Measurements from ENCODE around the gene ZNF609.
A peak's percentile ranks its signal among the peaks of the same experiment; 100 is the strongest.
"Not testable (repeated sequence)": the region's sequence is repeated elsewhere in the genome, so short reads cannot be mapped to it uniquely, and the experiment has no call there.

The ZNF609 gene

DNA sequence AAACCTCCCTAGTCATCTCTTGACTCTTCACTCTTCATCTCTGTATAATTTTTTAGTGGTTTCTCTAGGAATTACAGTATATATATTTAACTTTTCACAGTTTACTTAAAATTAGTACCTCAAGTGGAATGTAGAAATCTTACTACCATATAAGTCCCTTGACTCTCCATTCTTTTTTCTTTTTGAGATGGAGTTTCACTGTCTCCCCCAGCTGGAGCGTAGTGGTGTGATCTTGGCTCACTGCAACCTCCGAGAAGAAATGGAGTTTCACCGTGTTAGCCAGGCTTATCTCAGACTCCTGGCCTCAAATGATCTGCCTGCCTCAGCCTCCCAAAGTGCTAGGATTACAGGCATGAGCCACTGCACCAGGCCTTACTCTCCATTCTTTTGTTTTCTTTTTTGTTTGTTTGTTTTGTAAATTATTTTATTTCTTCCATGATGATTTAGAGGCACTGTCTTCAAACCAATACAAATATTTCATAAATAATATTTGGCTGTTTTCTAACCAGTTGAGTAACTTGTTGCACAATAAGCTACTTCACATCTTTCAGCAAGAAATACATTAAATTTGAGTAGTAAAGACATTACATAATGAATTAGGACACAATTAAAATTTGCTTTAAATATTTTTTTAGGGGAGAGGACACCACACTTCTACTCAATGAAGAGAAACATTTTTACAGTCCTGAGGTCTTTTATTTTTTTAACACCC lies 170.2 kb downstream of the ZNF609 start:
- no peak for DNase-seq

DNA sequence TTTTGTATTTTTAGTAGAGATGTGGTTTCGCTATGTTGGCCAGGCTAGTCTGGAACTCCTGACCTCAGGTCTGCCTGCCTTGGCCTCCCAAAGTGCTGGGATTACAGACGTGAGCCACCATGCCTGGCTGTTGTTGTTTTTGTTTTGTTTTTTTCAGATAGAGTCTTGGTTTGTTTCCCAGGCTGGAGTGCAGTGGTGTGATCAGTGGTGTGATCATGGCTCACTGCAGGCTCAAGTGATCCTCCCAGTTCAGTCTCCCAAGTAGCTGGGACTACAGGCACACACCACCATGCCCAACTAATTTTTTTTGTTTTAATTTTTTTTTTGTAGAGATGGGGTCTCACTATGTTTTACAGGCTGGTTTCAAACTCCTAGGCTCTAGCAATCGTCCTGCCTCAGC lies 172.3 kb downstream of the ZNF609 start:
- not testable (repeated sequence) for DNase-seq

DNA sequence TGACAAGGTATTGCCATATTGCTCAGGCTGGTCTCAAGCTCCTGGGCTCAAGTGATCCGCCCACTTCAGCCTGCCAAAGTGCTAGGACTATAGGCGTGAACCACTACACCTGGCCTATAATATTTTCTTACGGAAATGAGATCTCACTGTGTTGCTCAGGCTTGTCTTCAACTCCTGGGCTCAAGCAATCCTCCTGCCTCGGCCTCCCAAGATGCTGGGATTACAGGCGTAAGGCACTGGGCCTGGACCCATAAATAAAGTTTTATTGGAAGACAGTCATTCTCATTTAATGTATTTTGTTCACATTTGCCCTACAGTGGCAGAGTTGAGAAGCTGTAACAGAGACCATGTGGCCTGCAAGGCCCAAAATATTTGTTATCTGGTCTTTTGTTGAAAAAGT lies 173.0 kb downstream of the ZNF609 start:
- no peak for DNase-seq

DNA sequence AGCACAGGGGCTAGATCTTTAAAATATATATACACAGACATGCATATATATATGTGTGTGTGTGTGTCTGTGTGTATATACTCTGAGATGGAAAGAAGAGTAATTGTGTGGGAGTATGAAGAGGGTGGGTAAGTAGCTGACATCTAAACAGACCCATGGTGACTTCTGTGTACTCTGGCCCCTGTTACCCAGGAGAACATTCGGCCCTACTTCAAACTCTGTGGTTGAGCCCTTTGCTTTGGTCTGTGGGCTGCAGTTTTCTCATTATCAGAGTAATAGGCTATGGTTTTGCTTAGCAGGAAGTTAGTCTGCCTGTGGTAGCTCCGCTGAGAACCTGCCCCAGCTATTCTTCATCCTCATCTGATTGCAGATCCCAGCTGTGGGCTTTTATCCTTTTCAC lies 173.6 kb downstream of the ZNF609 start:
- DNase-seq = peak; percentile 8 to 11

DNA sequence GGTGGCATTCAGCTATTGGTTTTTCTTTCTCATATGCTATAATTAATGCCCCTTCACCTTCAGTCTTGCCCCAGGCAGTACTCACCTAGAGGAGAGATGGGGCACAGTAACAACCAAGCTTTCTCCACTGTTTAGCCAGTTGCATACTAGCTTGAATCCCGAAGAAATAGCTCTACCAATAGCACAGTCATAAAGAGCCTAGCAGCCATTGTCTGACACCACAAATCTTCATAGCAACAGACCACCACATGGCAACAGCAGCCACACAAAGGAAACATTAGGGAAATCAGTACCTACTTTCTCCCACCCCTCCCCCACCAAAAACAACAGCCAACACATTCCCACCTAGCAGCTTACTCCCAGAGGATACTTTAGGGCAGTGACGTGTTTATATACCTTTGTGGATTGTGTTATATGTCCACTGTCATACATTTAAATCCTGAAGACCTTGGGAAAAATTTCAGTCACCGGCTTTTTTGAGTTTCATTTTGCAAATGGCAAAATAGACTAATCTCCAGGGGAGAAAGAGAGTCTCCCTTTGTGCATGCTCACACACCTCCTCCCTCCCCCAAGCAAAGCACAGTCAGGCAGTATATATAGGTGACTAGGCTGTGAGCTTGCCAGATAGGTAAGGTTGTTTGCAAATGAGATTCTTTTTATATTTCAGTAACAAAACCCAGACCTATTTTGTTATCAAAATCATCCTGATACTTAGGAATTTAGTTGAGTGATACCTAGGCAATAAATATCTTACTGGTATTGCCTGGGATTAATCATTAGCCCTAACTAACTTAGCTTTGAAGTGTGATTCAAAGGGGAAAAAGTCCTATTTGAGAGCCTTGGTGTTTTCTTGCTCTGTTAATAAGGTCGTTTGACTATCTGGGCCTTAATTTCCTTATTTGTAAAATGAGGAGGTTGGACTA lies 174.5 kb downstream of the ZNF609 start:
- no peak for DNase-seq

DNA sequence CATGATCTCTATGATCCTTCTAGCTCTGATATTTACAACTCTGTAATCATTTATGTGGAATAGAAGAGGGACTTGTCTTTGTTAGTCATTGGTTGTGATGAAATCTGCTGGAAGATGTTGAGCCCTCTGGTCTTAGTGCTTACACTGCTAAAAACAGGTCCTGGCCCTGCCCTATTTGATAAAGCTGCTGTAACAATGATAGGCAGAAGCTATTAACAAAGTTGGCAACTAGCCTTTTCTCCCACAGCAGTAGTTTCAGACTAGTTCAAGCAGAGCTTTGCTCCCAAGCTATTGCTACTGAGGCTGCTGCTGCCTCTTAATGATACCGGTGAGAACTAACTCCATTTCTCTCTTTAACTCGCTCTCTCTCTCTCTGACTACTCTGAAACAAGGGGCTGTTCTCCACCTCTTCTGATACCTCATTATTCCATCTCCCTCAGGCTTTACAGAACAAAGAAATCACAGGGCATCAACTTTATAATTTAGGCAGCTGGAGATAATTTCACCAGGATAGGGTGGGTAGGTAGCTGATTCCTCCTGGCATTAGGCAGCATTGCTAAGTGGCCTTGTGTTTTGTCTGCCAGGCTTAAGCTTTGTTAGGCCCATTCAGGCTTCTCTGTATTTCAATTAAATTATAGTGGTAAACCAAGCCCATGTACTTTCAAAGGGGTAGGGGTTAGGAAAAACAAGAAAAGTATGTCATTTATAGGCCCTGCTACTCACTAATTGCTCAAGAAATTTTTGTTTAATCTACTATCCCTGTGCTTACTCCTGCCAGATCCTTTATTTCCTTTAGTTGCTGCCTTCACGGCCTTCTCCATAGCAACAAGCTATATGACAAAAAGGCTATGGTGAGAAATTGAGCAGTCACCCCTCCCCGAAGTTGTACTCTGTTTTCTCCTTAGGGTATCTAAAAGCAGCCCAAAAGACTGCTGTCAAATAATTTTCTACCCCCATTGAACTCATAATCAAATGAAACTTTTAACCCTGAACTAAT lies 175.4 kb downstream of the ZNF609 start:
- DNase-seq = no peak

DNA sequence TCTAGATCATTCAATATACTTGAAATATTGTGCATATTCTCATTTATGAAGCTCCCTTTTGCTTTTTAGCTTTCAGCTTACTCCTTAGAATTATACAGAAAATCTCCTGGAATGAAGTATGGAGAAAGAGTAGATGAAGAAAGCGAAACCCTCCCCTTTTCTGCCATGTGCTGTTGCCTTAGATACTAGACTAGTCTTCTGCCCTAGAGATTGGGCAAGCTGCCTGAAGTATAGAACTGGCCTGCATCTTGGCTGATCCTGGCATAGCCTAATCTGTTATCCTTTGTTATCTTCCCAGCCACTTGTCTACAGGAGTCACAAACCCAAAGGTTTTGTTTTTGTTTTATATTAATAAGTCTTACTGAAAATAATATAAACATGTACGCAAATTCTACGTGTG lies 176.2 kb downstream of the ZNF609 start:
- DNase-seq = no peak

DNA sequence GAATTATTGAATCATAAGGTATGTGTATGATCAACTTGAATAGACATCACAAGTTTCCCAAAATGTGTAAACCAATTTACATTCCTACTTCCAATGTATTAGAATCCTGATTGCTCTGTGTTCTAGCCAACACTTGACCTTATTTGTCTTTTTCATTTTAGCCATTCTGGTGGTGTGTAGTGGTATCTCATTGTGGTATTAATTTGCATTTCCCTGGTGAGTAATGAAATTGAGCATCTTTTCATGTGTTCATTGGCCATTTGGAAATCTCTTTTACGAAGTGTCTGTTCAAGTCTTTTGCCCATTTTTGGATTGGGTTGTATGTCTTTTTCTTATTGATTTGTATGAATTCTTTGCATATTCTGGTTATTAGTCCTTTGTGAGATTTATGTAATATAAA lies 177.0 kb downstream of the ZNF609 start:
- DNase-seq = no peak

DNA sequence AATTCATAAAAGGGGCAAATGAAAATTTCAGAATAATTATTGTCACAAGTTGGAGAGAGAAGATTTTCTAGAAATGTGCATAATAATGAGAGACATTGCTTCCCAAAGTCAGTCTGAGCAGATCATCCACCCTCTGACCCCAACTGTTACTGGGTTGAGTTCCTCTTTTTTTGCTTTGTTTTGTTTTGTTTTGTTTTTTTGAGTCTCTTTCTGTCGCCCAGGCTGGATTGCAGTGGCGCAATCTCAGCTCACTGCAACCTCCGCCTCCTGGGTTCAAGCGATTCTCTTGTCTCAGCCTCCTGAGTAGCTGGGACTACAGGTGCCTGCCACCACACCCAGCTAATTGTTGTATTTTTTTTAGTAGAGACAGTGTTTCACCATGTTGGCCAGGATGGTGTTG lies 179.4 kb downstream of the ZNF609 start:
- not testable (repeated sequence) for DNase-seq

DNA sequence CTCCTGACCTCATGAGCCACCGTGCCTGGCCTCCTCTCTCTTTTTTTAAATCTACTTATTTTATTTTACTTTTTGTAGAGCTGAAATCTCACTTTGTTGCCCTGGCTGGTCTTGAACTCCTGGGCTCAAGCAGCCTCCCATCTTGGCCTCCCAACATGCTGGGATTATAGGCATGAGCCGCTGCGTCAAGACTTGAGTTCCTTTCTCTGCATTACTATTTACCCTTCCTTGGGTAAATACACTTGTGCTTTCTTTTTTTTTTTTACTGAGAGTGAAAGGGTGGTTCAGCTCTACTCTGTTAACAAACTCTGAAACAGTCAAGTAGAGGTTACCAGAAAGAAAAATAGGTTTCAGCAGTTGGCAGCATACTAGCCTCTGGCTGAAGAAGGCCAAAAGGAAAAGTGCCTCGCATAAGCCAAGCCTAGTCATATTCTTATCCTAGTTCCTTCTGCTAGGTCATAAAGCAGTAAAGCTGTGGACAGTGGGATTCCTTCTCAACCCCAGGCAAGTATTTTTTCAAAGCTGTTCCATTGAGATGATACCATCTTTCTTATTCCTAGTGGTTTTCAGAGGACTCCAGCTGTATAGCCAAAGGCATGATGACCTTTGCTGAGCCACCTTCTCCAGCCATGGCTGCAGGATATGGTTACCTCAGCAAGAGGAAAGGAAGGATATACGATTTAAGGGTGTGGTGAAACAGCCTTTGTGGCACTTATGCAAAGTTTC lies 179.9 kb downstream of the ZNF609 start:
- no peak for DNase-seq

DNA sequence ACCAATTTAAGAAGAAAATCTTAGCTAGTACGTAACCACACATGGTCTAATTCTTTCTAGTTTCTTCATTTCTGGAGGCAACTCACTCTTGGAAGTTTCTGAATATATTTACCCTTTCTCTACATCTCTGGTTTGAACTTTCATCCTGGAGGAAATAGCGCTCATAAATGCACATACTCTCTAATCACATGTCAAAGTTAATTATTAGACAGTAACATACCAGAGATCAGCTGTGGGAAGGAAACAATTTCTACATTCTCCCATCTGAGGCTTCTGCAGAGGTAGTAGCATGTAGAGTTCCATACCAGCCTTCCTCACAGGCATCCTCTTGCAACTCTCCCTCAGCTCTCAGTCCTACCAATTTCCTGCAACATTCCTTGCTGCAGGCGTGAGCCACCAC lies 182.5 kb downstream of the ZNF609 start:
- no peak for DNase-seq

DNA sequence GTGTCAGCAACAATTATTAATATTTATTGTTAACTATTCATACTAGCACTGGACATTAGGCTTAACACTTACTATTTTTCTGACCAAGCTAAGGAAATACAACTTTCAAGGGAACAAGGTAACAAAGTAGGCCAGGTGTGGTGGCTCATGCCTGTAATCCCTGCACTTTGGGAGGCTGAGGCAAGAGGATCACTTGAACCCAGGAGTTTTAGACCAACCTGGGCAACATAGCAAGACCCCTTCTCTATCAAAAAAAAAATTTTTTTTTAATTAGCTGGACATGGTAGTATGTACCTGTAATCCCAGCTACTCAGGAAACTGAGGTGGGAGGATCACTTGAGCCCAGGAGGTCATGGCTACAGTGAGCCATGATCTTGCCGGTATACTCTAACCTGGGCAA lies 183.3 kb downstream of the ZNF609 start:
- no peak for DNase-seq

DNA sequence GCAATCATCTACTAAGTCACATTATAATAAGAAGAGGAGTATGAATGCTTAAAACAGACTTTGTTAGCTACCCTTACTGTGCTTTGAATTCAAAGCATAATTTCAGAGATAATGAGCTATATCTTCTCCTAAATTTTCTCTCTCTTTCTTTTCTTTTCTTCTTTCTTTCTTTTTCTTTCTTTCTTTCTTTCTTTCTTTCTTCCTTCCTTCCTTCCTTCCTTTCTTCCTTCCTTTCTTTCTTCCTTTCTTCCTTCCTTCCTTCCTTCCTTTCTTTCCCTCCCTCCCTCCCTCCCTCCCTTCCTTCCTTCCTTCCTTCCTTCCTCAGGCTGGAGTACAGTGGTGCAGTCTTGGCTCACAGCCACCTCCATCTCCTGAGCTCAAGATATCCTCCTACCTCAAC lies 184.4 kb downstream of the ZNF609 start:
- DNase-seq = not testable (repeated sequence)

DNA sequence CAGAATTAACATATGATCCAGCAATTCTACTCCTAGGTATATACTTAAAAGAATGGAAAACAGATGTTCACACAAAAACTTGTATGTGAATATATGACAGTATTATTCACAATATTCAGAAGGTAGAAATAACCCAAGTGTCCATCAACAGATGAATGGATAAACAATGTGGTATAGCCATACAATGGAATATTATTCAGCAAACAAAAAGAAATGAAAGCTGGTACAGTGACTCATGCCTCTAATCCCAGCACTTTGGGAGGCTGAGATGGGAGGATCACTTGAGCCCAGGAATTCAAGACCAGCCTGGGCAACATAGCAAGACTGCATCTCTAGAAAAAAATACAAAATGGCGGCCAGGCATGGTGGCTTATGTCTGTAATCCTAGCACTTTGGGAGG lies 185.6 kb downstream of the ZNF609 start:
- no peak for DNase-seq

DNA sequence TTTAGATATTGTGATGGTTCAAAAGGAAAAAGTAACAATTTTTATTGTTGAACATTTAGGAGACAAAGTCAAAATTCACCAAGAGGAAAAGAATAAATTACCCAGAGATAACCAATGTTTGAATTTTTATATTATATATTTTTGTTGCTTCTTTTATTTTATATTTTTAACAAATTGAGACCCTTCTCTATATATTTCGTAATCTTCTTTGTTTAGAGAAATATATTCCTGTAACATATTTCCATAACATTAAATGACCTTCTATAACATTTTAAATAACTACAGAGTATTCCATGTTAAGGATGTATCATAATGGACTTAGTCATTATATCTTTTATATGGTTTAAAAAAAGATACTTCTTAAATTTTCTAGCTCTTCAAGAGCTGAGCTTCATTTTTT lies 187.0 kb downstream of the ZNF609 start:
- DNase-seq = no peak

DNA sequence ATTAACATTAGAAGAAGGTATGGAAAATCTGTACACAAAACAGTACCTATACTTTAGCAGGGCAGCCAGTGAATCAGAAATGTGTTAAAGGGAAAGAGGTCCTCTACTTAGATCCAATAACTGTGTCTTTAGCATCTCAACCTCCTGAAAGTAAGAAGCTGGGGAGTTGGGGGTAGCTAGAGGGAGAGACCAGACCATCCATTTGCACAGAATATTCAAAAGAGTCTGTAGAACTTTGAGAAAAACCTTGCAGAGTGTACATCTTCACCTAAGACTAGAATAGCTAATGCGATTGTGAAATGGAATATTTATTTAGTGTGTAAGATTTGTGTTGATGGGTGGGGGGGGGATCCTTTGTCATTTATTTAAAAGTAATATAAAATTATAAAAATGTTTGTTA lies 190.2 kb downstream of the ZNF609 start:
- no peak for DNase-seq

DNA sequence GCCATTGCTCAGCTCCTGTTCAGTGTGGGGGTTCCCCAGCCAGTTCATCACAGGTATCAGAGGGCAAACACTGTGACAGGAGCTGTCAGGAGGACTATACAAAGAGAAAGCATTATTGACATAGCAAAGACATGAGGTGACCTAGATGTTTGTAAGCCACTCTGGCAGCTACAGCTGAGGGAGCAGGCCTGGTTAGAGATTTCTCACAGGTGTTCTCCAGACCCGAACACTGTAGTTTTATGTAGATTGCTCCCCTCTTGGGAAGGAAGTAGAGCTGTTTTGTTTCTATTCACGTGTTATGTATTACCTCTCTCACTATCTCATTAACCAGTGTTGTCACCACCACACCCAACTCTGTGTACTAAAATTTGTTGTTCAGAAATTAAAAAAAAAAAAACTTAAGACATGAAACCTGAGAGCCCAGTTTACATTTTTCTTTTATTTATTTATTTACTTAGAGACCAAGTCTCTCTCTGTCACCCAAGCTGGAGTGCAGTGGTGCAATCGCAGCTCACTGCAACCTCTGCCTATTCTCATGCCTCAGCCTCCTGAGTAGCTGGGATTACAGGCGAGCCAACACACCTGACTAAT lies 191.3 kb downstream of the ZNF609 start:
- peak; percentile 43 for DNase-seq

DNA sequence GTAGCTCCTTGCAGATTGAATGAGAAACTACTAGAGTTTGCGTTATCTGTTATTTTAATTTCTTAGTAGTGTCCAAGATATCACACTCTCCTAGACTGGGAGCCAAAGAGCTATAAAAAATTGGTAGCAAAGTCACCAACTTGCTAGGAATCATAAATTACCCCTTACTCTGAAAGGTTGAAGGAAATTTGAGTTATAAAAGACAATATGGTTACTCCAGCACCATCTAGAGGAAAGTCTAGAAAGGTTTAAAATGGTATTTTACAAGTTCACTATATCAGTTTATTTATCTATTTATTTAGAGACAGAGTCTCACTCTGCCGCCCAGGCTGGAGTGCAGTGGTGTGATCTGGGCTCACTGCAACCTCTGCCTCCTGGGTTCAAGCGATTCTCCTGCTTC lies 193.4 kb downstream of the ZNF609 start:
- no peak for DNase-seq

DNA sequence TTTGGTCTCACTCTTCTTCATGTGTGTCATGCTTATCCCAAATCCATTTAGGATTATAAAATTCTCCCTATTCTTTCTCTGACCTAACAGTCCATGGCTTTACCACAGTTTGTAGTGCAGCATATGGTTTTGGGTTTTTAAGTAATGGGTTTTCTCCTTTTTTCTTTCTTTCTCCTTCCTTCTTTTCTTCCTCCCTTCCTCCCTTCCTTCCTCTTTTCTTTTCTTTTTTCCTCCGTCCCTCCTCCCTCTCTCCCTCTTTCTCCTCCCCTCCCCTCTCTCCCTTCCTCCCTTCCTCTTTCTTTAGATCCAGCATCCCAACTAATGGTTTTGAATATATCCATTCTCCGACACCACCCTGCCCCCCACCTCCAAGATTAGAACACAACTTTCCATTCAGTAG lies 196.1 kb downstream of the ZNF609 start:
- no peak for DNase-seq

DNA sequence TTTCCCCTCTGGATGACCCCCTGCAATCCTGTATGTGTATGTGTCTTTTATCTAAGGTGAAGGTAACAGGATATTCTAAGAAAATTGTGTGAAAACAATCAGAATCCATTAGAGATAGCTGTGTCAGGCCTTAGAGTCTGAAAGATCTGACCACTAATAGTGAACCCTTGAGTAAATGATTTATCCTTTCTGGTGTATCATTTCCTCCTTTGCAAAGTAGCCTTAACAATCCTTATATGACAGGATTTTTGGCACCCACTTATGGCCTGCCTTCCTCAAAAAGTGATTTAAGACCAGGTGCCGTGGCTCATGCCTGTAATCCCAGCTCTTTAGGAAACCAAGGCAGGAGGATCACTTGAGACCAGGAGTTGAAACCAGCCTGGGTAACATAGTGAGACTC lies 204.8 kb downstream of the ZNF609 start:
- no peak for DNase-seq

DNA sequence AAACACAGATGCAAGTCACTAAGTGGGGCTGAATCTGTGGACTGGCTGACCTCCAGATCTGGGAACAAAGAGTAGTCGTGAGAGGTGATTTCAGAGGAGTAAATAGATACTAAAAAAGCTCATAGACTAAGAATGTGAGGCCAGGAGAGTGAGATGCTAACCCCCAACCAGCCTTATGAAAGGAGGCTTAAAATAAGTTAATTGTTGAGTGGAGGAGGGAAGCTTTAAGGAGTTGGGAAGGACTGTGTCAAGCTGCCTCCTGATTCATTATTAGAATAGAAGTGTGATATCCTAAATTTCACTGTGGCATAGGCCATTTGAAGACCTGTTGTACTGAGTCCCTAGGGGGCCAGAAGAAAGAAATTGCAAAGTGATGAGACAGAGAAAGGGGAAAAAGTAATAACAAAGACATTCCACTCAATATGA lies 207.4 kb downstream of the ZNF609 start:
- no peak for DNase-seq

DNA sequence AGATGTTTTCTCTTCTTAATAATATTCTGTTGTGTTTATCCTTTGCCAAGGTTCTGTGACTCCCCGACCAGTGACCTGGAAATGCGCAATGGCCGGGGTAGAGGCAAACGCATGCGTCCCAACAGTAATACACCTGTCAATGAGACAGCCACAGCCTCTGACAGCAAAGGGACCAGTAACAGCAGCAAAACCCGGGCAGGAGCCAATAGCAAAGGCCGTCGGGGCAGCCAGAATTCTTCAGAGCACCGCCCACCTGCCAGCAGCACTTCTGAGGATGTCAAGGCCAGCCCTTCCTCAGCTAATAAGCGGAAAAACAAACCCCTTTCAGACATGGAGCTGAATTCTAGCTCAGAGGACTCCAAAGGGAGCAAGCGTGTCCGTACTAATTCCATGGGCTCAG lies 213.5 kb downstream of the ZNF609 start:
- no peak for DNase-seq
